HG03066 (cell line): ENCODE data around the gene FARSA.

ENCODE experiments used
- ATAC-seq: cut with Tn5 transposase; IDR thresholded peaks from one replicate; pipeline ENCODE4 v1.9.1; 2021; ENCODE audit warnings: low read depth; ENCODE audit not compliant: unreplicated experiment

FARSA gene

DNA sequence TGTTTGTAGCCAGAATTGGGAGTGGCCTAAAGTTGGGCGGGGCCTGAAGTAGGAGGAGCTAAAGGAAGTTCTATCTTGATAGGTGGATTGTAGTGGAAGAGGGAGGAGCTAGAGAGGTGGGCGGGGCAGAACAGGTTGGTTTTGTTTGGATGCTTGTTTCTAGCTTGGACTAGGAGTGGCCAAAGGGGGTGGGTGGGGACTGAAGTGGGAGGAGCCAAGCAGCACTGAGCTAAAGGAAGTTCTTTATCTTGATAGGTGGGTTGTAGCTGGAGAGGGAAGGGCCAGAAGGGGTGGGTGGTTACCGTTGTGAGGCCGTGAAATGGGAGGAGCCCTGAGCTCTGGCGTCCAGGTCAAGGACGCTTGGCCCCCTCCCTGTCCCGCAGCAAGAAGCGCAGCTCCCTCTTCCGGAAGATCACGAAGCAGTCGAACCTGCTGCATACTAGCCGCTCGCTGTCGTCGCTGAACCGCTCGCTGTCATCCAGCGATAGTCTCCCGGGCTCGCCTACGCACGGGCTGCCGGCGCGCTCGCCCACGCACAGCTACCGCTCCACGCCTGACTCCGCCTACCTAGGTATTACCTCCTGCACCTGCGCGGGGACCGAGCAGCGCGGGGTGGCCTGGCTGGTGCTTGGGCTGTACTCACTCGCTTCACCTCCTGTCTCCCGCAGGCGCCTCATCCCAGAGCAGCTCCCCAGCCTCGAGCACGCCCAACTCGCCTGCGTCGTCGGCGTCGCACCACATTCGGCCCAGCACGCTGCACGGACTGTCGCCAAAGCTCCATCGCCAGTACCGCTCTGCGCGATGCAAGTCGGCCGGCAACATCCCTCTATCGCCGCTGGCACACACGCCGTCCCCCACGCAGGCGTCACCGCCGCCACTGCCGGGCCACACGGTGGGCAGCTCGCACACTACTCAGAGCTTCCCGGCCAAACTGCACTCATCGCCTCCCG lies 60.3 kb downstream of the FARSA start:
- no peak for ATAC-seq
